WTC11 (cell line): ENCODE data around the gene RAPGEF5.

ENCODE experiments used
- CREB1 ChIP-seq: sonication (generic); formaldehyde crosslinking; IDR thresholded peaks from 2 replicates; pipeline ENCODE4 v1.8.0; 2023; ENCODE audit warnings: mild to moderate bottlenecking, missing genetic modification reagents
- CTCF ChIP-seq: fragments of 200-600 bp; IDR thresholded peaks from 2 replicates; pipeline ENCODE4 v1.8.0; 2022; ENCODE audit warnings: antibody characterized with exemption
- E2F5 ChIP-seq: sonication (generic); formaldehyde crosslinking; IDR thresholded peaks from 2 replicates; pipeline ENCODE4 v1.8.1; 2022; ENCODE audit warnings: mild to moderate bottlenecking, moderate library complexity, missing genetic modification reagents
- ETV6 ChIP-seq: sonication (generic); formaldehyde crosslinking; IDR thresholded peaks from 2 replicates; pipeline ENCODE4 v1.8.1; 2022; ENCODE audit warnings: mild to moderate bottlenecking, missing genetic modification reagents
- MAX ChIP-seq: sonication (generic); formaldehyde crosslinking; IDR thresholded peaks from 2 replicates; pipeline ENCODE4 v1.8.0; 2022; ENCODE audit warnings: mild to moderate bottlenecking, missing genetic modification reagents
- MXD4 ChIP-seq: fragments of 250-450 bp; sonication (Bioruptor Pico); IDR thresholded peaks from 2 replicates; pipeline ENCODE4 v1.8.0; 2021; ENCODE audit warnings: mild to moderate bottlenecking, moderate library complexity, borderline replicate concordance
- RELA ChIP-seq: sonication (generic); formaldehyde crosslinking; IDR thresholded peaks from 2 replicates; pipeline ENCODE4 v1.8.1; 2022; ENCODE audit warnings: missing genetic modification reagents, mild to moderate bottlenecking, borderline replicate concordance
- TEAD4 ChIP-seq: sonication (generic); formaldehyde crosslinking; IDR thresholded peaks from 2 replicates; pipeline ENCODE4 v1.8.0; 2022; ENCODE audit warnings: mild to moderate bottlenecking, missing genetic modification reagents
- USF1 ChIP-seq: sonication (generic); formaldehyde crosslinking; IDR thresholded peaks from 2 replicates; pipeline ENCODE4 v1.8.0; 2022; ENCODE audit warnings: mild to moderate bottlenecking, missing genetic modification reagents
- USF2 ChIP-seq: sonication (generic); formaldehyde crosslinking; IDR thresholded peaks from 2 replicates; pipeline ENCODE4 v1.8.1; 2023; ENCODE audit warnings: mild to moderate bottlenecking, missing genetic modification reagents, moderate library complexity
- ZBTB43 ChIP-seq: sonication (generic); formaldehyde crosslinking; IDR thresholded peaks from 2 replicates; pipeline ENCODE4 v1.8.1; 2023; ENCODE audit warnings: mild to moderate bottlenecking, missing genetic modification reagents
- ZNF317 ChIP-seq: sonication (generic); formaldehyde crosslinking; IDR thresholded peaks from 2 replicates; pipeline ENCODE4 v1.8.1; 2023; ENCODE audit warnings: low read depth, mild to moderate bottlenecking, moderate library complexity, missing genetic modification reagents, borderline replicate concordance

- TF ChIP-seq E2F5 (CRISPR knock-in tag): no peak
- TF ChIP-seq CTCF: no peak
- TF ChIP-seq RELA (CRISPR knock-in tag): no peak
- no peak for TF ChIP-seq MXD4 (CRISPR knock-in tag)
- no peak for TF ChIP-seq TEAD4 (CRISPR knock-in tag)
- TF ChIP-seq USF1: no peak
- TF ChIP-seq ETV6: no peak
- no peak for TF ChIP-seq ZBTB43 (CRISPR knock-in tag)
- no peak for TF ChIP-seq USF2 (CRISPR knock-in tag)
- TF ChIP-seq MAX (CRISPR knock-in tag): no peak
- TF ChIP-seq ZNF317 (CRISPR knock-in tag): no peak
- no peak for TF ChIP-seq CREB1 (CRISPR knock-in tag)
Measured at GRCh38 chr7:22230238-22230637, 126.7 kb downstream of the RAPGEF5 start.
